Measurements from ENCODE around the gene JMJD1C.

The JMJD1C gene

DNA sequence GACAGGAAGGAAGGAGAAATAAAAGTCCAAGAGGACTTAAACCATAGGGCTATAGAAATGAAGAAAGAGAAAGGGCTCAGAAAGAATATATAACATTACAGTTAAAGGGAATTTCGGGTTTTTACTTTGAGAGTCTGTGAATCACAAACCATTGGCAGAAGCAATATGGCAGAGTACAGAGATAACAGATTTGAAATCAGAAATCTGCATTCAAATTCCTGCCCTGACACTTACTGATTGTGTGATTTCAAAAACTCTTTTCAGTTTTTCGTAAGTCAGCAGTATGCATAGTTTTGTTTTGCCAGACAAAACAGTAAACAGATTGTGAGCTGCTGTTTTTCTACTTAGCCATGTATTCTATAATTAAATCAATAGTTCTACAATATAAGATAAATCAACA, 8.2 kb downstream of the JMJD1C start:
- Histone ChIP-seq H3K9me3 (replicated peaks; ENCODE audit: insufficient read depth, low read length) (no peaks in the 10 kb centered on the region), H3K4me3 (ENCODE audit: low read length) (no peak overlapping the region), H3K36me3 (replicated peaks; ENCODE audit: insufficient read depth, low read length) (no peaks in the 10 kb centered on the region), H3K9ac (ENCODE audit: low read length) (no peak overlapping the region), H3K9me2 (replicated peaks; ENCODE audit: insufficient read depth, low read length) (no peaks in the 10 kb centered on the region), H3K4me2 (ENCODE audit: low read depth, low read length) (no peak overlapping the region), H3K27me3 (replicated peaks; ENCODE audit: insufficient read depth, low read length) (no peaks in the 10 kb centered on the region), H4K20me1 (ENCODE audit: insufficient read depth, low read length) (no peaks in the 10 kb centered on the region; the same call in 1 of the 2 replicates), H2AFZ (ENCODE audit: low read length) (no peak overlapping the region), H3K79me2 (ENCODE audit: low read length) (peaks cover 51% of the 10 kb centered on the region), H3F3A (ENCODE audit: insufficient read depth, low read length) (no peaks in the 10 kb centered on the region), H3K4me1 (ENCODE audit: low read length) (no peaks in the 10 kb centered on the region), H3K27ac (ENCODE audit: low read length) (no peak overlapping the region)
- TF ChIP-seq, protein P1, sequence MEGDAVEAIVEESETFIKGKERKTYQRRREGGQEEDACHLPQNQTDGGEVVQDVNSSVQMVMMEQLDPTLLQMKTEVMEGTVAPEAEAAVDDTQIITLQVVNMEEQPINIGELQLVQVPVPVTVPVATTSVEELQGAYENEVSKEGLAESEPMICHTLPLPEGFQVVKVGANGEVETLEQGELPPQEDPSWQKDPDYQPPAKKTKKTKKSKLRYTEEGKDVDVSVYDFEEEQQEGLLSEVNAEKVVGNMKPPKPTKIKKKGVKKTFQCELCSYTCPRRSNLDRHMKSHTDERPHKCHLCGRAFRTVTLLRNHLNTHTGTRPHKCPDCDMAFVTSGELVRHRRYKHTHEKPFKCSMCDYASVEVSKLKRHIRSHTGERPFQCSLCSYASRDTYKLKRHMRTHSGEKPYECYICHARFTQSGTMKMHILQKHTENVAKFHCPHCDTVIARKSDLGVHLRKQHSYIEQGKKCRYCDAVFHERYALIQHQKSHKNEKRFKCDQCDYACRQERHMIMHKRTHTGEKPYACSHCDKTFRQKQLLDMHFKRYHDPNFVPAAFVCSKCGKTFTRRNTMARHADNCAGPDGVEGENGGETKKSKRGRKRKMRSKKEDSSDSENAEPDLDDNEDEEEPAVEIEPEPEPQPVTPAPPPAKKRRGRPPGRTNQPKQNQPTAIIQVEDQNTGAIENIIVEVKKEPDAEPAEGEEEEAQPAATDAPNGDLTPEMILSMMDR (IDR thresholded peaks at IDR 0.05; ENCODE audit: low read length) = no peak
- TF ChIP-seq EZH2 (optimal IDR thresholded peaks at IDR 0.05; ENCODE audit: low read depth, low read length) = no peak
- no peak for TF ChIP-seq EZH2phosphoT487 (IDR thresholded peaks at IDR 0.05; ENCODE audit: low read length)
- no peak for DNase-seq

DNA sequence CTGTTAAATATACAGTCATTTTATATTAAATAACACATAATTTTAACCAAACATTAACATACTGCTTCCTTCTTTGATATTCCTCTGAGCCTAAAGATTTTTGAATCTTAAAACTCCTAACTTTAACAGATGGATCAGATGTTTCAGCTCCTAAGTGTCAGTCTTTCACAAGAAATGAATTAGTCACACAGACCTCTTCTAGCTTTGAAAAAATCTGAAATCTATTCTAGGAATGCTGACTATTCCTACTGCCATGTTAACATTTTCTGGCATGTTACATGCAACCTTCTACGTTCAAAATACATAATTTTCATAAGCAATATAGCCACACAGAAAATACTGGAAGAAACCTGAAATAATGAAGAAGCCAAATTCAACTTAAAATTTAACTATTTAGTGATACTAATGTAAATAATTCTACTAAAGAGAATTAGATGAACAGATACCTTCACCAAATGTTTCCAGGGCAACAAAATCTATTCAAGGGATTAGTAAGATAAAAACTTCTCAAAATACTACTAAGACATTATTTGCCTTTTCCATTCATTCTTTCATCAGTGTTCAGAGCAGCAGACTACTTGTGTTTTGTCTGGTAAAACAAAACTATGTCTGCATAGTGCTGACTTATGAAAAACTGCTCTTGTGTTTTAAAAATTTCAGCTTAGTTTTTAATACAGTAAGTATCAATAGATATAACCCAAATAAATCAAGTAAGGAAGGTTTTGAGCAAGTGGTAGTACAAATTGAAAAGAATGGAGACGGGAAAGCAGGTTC, 9.2 kb downstream of the JMJD1C start:
- H3K36me3 ChIP-seq (replicated peaks; ENCODE audit: insufficient read depth, low read length) = no peaks in the 10 kb centered on the region
- H3K9me2 ChIP-seq (replicated peaks; ENCODE audit: insufficient read depth, low read length) = no peaks in the 10 kb centered on the region
- H3K4me3 ChIP-seq (ENCODE audit: low read length) = no peak overlapping the region
- H4K20me1 ChIP-seq (ENCODE audit: insufficient read depth, low read length) = no peaks in the 10 kb centered on the region; the same call in 1 of the 2 replicates
- DNase-seq = no peak
- H3K79me2 ChIP-seq (ENCODE audit: low read length) = peaks cover 56% of the 10 kb centered on the region
- no peaks in the 10 kb centered on the region for H3K27me3 ChIP-seq (replicated peaks; ENCODE audit: insufficient read depth, low read length)
- H3K4me1 ChIP-seq (ENCODE audit: low read length) = no peaks in the 10 kb centered on the region
- no peaks in the 10 kb centered on the region for H3K9me3 ChIP-seq (replicated peaks; ENCODE audit: insufficient read depth, low read length)
- no peak overlapping the region for H3K9ac ChIP-seq (ENCODE audit: low read length)
- no peak for TF ChIP-seq EZH2phosphoT487 (IDR thresholded peaks at IDR 0.05; ENCODE audit: low read length)
- TF ChIP-seq, protein P1 (IDR thresholded peaks at IDR 0.05; ENCODE audit: low read length) = no peak
- TF ChIP-seq EZH2 (optimal IDR thresholded peaks at IDR 0.05; ENCODE audit: low read depth, low read length) = no peak
- H3K27ac ChIP-seq (ENCODE audit: low read length) = no peak overlapping the region
- H2AFZ ChIP-seq (ENCODE audit: low read length) = no peak overlapping the region
- H3F3A ChIP-seq (ENCODE audit: insufficient read depth, low read length) = no peaks in the 10 kb centered on the region
- H3K4me2 ChIP-seq (ENCODE audit: low read depth, low read length) = no peak overlapping the region

DNA sequence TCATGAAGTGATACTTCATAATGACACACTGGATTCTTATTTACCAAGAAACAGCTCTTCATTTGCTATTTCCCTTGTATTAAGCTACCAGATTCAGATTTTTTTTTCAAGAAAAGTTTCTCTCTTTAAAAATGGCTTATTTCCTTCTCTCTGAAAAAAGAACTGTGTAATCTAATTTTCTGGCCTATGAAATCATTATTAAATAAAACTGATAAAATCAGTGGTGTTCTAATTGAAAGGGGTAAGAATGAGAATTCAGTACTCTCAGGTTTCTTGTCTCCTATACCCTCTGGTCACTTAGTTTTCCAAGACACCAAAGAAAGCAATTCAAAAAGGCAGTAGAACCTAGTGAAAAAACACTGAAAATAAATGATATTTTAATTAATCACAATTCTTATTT, 10.3 kb downstream of the JMJD1C start:
- no peaks in the 10 kb centered on the region for H3F3A ChIP-seq (ENCODE audit: insufficient read depth, low read length)
- TF ChIP-seq, protein P1 (IDR thresholded peaks at IDR 0.05; ENCODE audit: low read length) = no peak
- TF ChIP-seq EZH2 (optimal IDR thresholded peaks at IDR 0.05; ENCODE audit: low read depth, low read length) (no peak), EZH2phosphoT487 (IDR thresholded peaks at IDR 0.05; ENCODE audit: low read length) (no peak)
- H3K9me3 ChIP-seq (replicated peaks; ENCODE audit: insufficient read depth, low read length) = no peaks in the 10 kb centered on the region
- no peaks in the 10 kb centered on the region; the same call in 1 of the 2 replicates for H4K20me1 ChIP-seq (ENCODE audit: insufficient read depth, low read length)
- no peaks in the 10 kb centered on the region for H3K4me1 ChIP-seq (ENCODE audit: low read length)
- H3K9ac ChIP-seq (ENCODE audit: low read length) = no peak overlapping the region
- DNase-seq = no peak
- H3K9me2 ChIP-seq (replicated peaks; ENCODE audit: insufficient read depth, low read length) = no peaks in the 10 kb centered on the region
- no peak overlapping the region for H2AFZ ChIP-seq (ENCODE audit: low read length)
- H3K36me3 ChIP-seq (replicated peaks; ENCODE audit: insufficient read depth, low read length) = no peaks in the 10 kb centered on the region
- no peak overlapping the region for H3K4me3 ChIP-seq (ENCODE audit: low read length)
- H3K4me2 ChIP-seq (ENCODE audit: low read depth, low read length) = no peak overlapping the region
- no peak overlapping the region for H3K27ac ChIP-seq (ENCODE audit: low read length)
- no peaks in the 10 kb centered on the region for H3K27me3 ChIP-seq (replicated peaks; ENCODE audit: insufficient read depth, low read length)
- H3K79me2 ChIP-seq (ENCODE audit: low read length) = peaks cover 58% of the 10 kb centered on the region

Measured in MM.1S (cell line).